Gastrocnemius medialis (tissue), 4 donors: Measurements from ENCODE around the gene ITIH4. TPM values are rescaled to one million over a fixed set of nuclear protein-coding genes. Genes with fewer than 3 reads are reported as not detected.

Experiments used
- ATAC-seq, 2 donors: fragments of 150-250 bp; one replicate each; pipeline ENCODE4 v1.9.1; 2016
- DNase-seq, 2 donors: peaks; one replicate each; pipeline ENCODE4 v3.0.0-alpha.2; 2019
- H3K27ac ChIP-seq, 4 donors: fragments of 200-600 bp; sonication (generic); 1 replicate in 1 of 4; 2 replicates in 3 of 4; pipeline ENCODE4 v1.5.1; 2016 to 2018; ENCODE audit warnings: mild to moderate bottlenecking in 2 of 4, moderate library complexity in 1 of 4
- H3K27me3 ChIP-seq, 3 donors: fragments of 200-600 bp; sonication (generic) in 2 of 3; 1 replicate in 1 of 3; 2 replicates in 2 of 3; pipeline versions ENCODE4 v1.5.1 to v1.6.0; 2016 to 2019; ENCODE audit warnings: mild to moderate bottlenecking in 1 of 3, moderate library complexity in 1 of 3
- H3K36me3 ChIP-seq, 2 donors: fragments of 200-600 bp; sonication (generic) in 1 of 2; one replicate each; pipeline ENCODE4 v1.5.1; 2017 to 2018
- H3K4me1 ChIP-seq, 2 donors: fragments of 200-600 bp; sonication (generic) in 1 of 2; one replicate each; pipeline ENCODE4 v1.5.1; 2016 to 2017; ENCODE audit warnings: mild to moderate bottlenecking in 2 of 2
- H3K4me3 ChIP-seq, 4 donors: fragments of 200-600 bp; sonication (generic) in 3 of 4; 1 replicate in 1 of 4; 2 replicates in 3 of 4; pipeline ENCODE4 v1.5.1; 2016 to 2019; ENCODE audit warnings: mild to moderate bottlenecking in 2 of 4
- H3K9me3 ChIP-seq, 3 donors: fragments of 200-600 bp; sonication (generic) in 2 of 3; 1 replicate in 1 of 3; 2 replicates in 2 of 3; pipeline ENCODE4 v1.5.1; 2016 to 2019
- POLR2A ChIP-seq, 2 donors: fragments of 450-650 bp; IDR thresholded peaks; one replicate each; pipeline ENCODE4 v1.6.1; 2017; ENCODE audit warnings: antibody characterized with exemption in 2 of 2, mild to moderate bottlenecking in 2 of 2, moderate library complexity in 2 of 2
- in situ Hi-C, 4 donors: fragments of 200-750 bp; cut with MboI; loops; one replicate each; pipeline versions ENCODE4 v1.15.0 to v1.8.0; 2017; ENCODE audit warnings: low sequenced_read_pairs in 4 of 4
- intact Hi-C: fragments of 100-400 bp; cut with DNase I; formaldehyde crosslinking; loops from one replicate; pipeline ENCODE4 v1.15.1; 2023; ENCODE audit warnings: low total_unique reads
- total RNA-seq, 4 donors: library from RNA; depleted of rRNA; stranded (reverse); fragments of >200 nt; gene quantifications; one replicate each; pipeline versions ENCODE4 v1.1.0 to v1.2.3, GENCODE V29; 2016
- TF ChIP-seq, protein P1 (sequence below), 5 experiments: fragments of 450-650 bp in 3 of 5; fragments of 200-600 bp in 2 of 5; sonication (generic) in 2 of 5; IDR thresholded peaks in 4 of 5; conservative IDR thresholded peaks in 1 of 5; 1 replicate in 4 of 5; 2 replicates in 1 of 5; pipeline ENCODE4 v1.5.1; 2016 to 2019; ENCODE audit warnings: antibody characterized with exemption in 5 of 5, mild to moderate bottlenecking in 3 of 5, moderate library complexity in 3 of 5

ITIH4 gene
- 10 to 100 TPM in 3 of 4 donors, 1 to 10 TPM in 1; 3.5 to 20.4 (median 12.7) TPM for total RNA-seq

GRCh38 chr3:52830535-52831258 lies at the start of gene ITIH4:
Gene ITIH4, minus strand, starts transcription at chr3:52830672. Its CDS starts 30 bp downstream, at chr3:52830642.
- H3K27ac ChIP-seq, result peak within 1 kb of the TSS; percentile 96 to 98 (median 97)
- in situ Hi-C loops (no loop called here), intact Hi-C loops (loop anchor here (5.0 kb wide), 3 partner anchors 67 to 293 kb away; partner anchors contain the start of genes GNL3, PBRM1, STIMATE and UQCC5)
- peak within 1 kb of the TSS in 2 of 4 donors; percentile 3 to 15 for H3K4me3 ChIP-seq
- no peaks in the 10 kb centered on the region for H3K27me3 ChIP-seq
- peak in 1 of 2 donors; percentile 10 for DNase-seq
- TF ChIP-seq, protein P1, sequence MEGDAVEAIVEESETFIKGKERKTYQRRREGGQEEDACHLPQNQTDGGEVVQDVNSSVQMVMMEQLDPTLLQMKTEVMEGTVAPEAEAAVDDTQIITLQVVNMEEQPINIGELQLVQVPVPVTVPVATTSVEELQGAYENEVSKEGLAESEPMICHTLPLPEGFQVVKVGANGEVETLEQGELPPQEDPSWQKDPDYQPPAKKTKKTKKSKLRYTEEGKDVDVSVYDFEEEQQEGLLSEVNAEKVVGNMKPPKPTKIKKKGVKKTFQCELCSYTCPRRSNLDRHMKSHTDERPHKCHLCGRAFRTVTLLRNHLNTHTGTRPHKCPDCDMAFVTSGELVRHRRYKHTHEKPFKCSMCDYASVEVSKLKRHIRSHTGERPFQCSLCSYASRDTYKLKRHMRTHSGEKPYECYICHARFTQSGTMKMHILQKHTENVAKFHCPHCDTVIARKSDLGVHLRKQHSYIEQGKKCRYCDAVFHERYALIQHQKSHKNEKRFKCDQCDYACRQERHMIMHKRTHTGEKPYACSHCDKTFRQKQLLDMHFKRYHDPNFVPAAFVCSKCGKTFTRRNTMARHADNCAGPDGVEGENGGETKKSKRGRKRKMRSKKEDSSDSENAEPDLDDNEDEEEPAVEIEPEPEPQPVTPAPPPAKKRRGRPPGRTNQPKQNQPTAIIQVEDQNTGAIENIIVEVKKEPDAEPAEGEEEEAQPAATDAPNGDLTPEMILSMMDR (IDR thresholded peaks at IDR 0.05 in 4 of 5, conservative IDR thresholded peaks at IDR 0.05 in 1 of 5), result no peak
- TF ChIP-seq POLR2A (IDR thresholded peaks at IDR 0.05), result no peak
- ATAC-seq, result no peak
- H3K9me3 ChIP-seq, result no peaks in the 10 kb centered on the region
- peaks cover 0 to 45% of the 10 kb centered on the region in 2 donors for H3K36me3 ChIP-seq
- H3K4me1 ChIP-seq, result peaks cover 50 to 56% of the 10 kb centered on the region in 2 donors

DNA sequence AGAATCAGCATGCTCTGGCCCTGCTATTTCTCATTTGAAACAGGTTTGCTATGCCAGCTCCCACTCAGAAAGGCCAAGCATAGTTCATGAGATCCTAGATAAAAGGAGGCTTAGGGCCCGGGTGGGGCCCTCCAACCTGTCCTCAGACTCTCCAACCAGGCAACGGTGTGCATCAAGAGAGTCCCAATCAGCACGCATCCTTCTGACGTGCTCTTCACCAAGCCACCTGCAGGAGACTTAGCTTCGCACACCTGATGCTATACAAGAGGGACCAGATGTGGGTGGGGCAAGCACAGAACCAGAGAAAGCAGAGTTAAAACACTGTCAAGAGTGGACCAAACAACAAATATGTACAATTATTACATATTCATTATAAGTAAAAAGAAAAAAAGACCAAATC lies 49.6 kb upstream of the ITIH4 start:
- in situ Hi-C loops, result no loop called here
- DNase-seq, result no peak

GRCh38 chr3:52879581-52879980 lies 49.1 kb upstream of the ITIH4 start:
- in situ Hi-C loops (no loop called here), intact Hi-C loops (no loop called here)
- Histone ChIP-seq H3K27me3 (no peaks in the 10 kb centered on the region), H3K4me1 (peaks cover 7 to 10% of the 10 kb centered on the region in 2 donors), H3K27ac (no peak overlapping the region), H3K36me3 (no peaks in the 10 kb centered on the region), H3K9me3 (no peaks in the 10 kb centered on the region), H3K4me3 (no peak overlapping the region)
- ATAC-seq, result no peak
- no peak for DNase-seq
- TF ChIP-seq, protein P1 (IDR thresholded peaks at IDR 0.05 in 4 of 5, conservative IDR thresholded peaks at IDR 0.05 in 1 of 5), result no peak
- no peak for TF ChIP-seq POLR2A (IDR thresholded peaks at IDR 0.05)

More for the DNA sequence above, 49.6 kb upstream of the ITIH4 start:
- ATAC-seq, result no peak
- H3K4me3 ChIP-seq, result no peak overlapping the region
- no peak overlapping the region for H3K27ac ChIP-seq
- peaks cover 7 to 10% of the 10 kb centered on the region in 2 donors for H3K4me1 ChIP-seq
- peaks cover 0 to under 1% of the 10 kb centered on the region in 2 donors for H3K36me3 ChIP-seq
- no peaks in the 10 kb centered on the region for H3K27me3 ChIP-seq
- intact Hi-C loops, result no loop called here
- no peak for TF ChIP-seq POLR2A (IDR thresholded peaks at IDR 0.05)
- TF ChIP-seq, protein P1 (IDR thresholded peaks at IDR 0.05 in 4 of 5, conservative IDR thresholded peaks at IDR 0.05 in 1 of 5), result no peak
- no peaks in the 10 kb centered on the region for H3K9me3 ChIP-seq

GRCh38 chr3:52879090-52879489 lies 48.6 kb upstream of the ITIH4 start:
- Histone ChIP-seq H3K27ac (no peak overlapping the region), H3K36me3 (no peaks in the 10 kb centered on the region)

More at GRCh38 chr3:52879090-52879489, 48.6 kb upstream of the ITIH4 start:
- Histone ChIP-seq H3K4me3 (no peak overlapping the region), H3K9me3 (no peaks in the 10 kb centered on the region), H3K27me3 (no peaks in the 10 kb centered on the region), H3K4me1 (peaks cover 10 to 11% of the 10 kb centered on the region in 2 donors)
- intact Hi-C loops (no loop called here), in situ Hi-C loops (no loop called here)
- no peak for ATAC-seq
- DNase-seq, result no peak
- TF ChIP-seq, protein P1 (IDR thresholded peaks at IDR 0.05 in 4 of 5, conservative IDR thresholded peaks at IDR 0.05 in 1 of 5), result no peak
- TF ChIP-seq POLR2A (IDR thresholded peaks at IDR 0.05), result no peak
